Measurements from ENCODE around the gene USP10. TPM values are rescaled to one million over a fixed set of nuclear protein-coding genes. Genes with fewer than 3 reads are reported as not detected.

USP10 gene
- total and polyA plus RNA-seq, 2 donors (not counting 3 experiments of a cell fraction or from before 2014, with no cell fraction given): 84.0 to 115 TPM

DNA sequence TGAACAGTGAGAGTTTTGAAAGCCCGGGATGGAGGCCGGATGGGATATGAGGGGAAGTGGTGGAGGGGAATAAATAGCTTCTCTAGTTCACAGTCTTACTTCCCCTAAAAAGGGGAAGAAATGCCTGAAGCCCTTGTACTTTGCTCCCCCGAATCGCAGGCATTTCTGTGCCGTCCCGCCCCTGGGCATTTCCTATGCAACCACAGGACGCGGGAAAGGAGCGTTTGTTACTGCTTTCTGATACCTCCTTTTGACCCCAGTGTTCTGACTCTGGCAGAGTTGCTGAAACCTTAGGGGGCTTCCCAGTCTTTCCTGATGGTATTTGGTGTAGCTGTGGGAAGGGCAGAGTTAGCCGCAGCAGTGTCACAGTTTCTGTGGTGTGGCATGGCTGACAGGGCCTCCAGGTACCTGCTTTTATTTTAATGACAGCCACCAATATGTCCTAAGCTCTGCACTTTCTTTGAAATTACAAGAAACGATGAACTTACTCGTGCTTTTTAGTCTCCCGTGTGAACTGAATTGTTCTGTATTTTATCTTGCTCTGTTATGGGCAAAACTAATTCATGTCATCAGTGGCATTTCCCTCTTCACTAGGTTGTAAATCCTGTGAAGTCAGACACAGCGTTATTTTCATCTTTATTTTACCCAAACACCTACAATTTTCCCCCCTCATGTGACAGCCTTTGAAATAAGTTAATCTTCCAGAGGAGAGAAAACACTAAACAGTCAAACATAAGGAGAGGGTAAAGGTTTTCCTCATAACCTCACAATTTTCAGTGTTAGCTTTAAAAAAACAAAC is 27.1 kb downstream of the USP10 start:
- Histone ChIP-seq H3K4me2 (ENCODE audit: insufficient read depth, low read length) (peak overlapping the region; percentile 67), H3K4me1 (ENCODE audit: control insufficient read depth, extremely low read depth, insufficient read depth, low read length) (peaks cover 69% of the 10 kb centered on the region), H3K79me2 (ENCODE audit: control insufficient read depth, insufficient read depth, low read length) (peaks cover 88% of the 10 kb centered on the region), H3K27ac (ENCODE audit: insufficient read depth, low read depth, low read length) (no peak overlapping the region), H3K9ac (replicated peaks; ENCODE audit: extremely low read depth, insufficient read depth, low read length) (peak overlapping the region; percentile 24), H3K36me3 (ENCODE audit: control insufficient read depth in 2 of 2, extremely low read depth in 1 of 2, insufficient read depth in 2 of 2, low read length in 2 of 2) (no peaks in the 10 kb centered on the region), H3K9me3 (replicated peaks; ENCODE audit: control insufficient read depth, insufficient read depth, low read length) (no peaks in the 10 kb centered on the region), H3K27me3 (ENCODE audit: control insufficient read depth in 2 of 2, insufficient read depth in 2 of 2, low read length in 2 of 2) (no peaks in the 10 kb centered on the region), H3K4me3 (replicated peaks in 1 of 3; ENCODE audit: insufficient read depth in 1 of 3, low read depth in 1 of 3, low read length in 3 of 3) (no peak overlapping the region), H4K20me1 (replicated peaks; ENCODE audit: control insufficient read depth, extremely low read depth, insufficient read depth, low read length) (peaks cover 4% of the 10 kb centered on the region), H3K9me1 (replicated peaks; ENCODE audit: control insufficient read depth, extremely low read depth, insufficient read depth, low read length) (no peaks in the 10 kb centered on the region), H2AFZ (ENCODE audit: low read depth, low read length) (no peak overlapping the region)
- TF ChIP-seq, protein P1, sequence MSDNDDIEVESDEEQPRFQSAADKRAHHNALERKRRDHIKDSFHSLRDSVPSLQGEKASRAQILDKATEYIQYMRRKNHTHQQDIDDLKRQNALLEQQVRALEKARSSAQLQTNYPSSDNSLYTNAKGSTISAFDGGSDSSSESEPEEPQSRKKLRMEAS (IDR thresholded peaks at IDR 0.05; ENCODE audit: insufficient read depth, insufficient read length): no peak
- TF ChIP-seq MYC (IDR thresholded peaks at IDR 0.05; ENCODE audit: low read depth, low read length) (no peak), POLR2AphosphoS5 (IDR thresholded peaks at IDR 0.05; ENCODE audit: insufficient read depth, low read depth, low read length) (no peak), FOS (IDR thresholded peaks at IDR 0.05; ENCODE audit: borderline replicate concordance, insufficient read depth, low read length) (no peak), JUN (IDR thresholded peaks at IDR 0.05; ENCODE audit: borderline replicate concordance, insufficient read depth, insufficient read length, low read depth) (no peak), POLR2A (IDR thresholded peaks at IDR 0.05; ENCODE audit: low read depth, low read length) (no peak), EZH2 (IDR thresholded peaks at IDR 0.05; ENCODE audit: borderline replicate concordance, low read depth, low read length, severe bottlenecking) (no peak), GATA2 (IDR thresholded peaks at IDR 0.05; ENCODE audit: insufficient read depth, insufficient read length, low read depth, low read length) (no peak)
- TF ChIP-seq, protein P2, sequence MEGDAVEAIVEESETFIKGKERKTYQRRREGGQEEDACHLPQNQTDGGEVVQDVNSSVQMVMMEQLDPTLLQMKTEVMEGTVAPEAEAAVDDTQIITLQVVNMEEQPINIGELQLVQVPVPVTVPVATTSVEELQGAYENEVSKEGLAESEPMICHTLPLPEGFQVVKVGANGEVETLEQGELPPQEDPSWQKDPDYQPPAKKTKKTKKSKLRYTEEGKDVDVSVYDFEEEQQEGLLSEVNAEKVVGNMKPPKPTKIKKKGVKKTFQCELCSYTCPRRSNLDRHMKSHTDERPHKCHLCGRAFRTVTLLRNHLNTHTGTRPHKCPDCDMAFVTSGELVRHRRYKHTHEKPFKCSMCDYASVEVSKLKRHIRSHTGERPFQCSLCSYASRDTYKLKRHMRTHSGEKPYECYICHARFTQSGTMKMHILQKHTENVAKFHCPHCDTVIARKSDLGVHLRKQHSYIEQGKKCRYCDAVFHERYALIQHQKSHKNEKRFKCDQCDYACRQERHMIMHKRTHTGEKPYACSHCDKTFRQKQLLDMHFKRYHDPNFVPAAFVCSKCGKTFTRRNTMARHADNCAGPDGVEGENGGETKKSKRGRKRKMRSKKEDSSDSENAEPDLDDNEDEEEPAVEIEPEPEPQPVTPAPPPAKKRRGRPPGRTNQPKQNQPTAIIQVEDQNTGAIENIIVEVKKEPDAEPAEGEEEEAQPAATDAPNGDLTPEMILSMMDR (IDR thresholded peaks at IDR 0.05; ENCODE audit: extremely low read depth in 1 of 2, insufficient read depth in 1 of 2, low read depth in 1 of 2, low read length in 2 of 2): no peak
- DNase-seq (ENCODE audit: low read depth, low spot score) (no peak), FAIRE-seq (no peak)
- POLR2A ChIA-PET: interaction anchor here (0.7 kb wide), 1 partner anchor 104 kb away, joined by 4 read pairs; no protein-coding TSS in a partner anchor
- CTCF ChIA-PET: interaction anchor here (0.6 to 9.3 kb wide), 42 partner anchors 7 to 244 kb away, joined by 3 to 148 read pairs (median 6); partner anchors contain the start of genes KLHL36 and MEAK7
- BruUV-seq (replicated peaks): no TSS peak
- intact Hi-C loops (cut with micrococcal nuclease): loop anchor here (1.0 to 2.0 kb wide), 5 partner anchors 11 to 216 kb away; no protein-coding TSS in a partner anchor
- dilution Hi-C loops (cut with MboI; ENCODE audit: extremely low pct_ligation_motif_present, low sequenced_read_pairs): no loop called here

Measured in endothelial cell of umbilical vein (primary cell).